Stimulated activated CD4-positive, alpha-beta T cell treated with anti-CD3 and anti-CD28 coated beads, Interleukin-1b, Interleukin-23, amount 100 ng/mL, for 1 hour (primary cell): ENCODE measurements around the gene CR1L.
"Not testable (repeated sequence)": the region's sequence is repeated elsewhere in the genome, so short reads cannot be mapped to it uniquely, and the experiment has no call there.

Experiments used
- DNase-seq, 2 donors: peaks; one replicate each; pipeline ENCODE4 v3.0.0-alpha.2; 2020; ENCODE audit warnings: low read depth in 2 of 2

CR1L gene

GRCh38 chr1:207644852-207645634, at the start of gene CR1L:
TSS of gene CR1L (plus strand) at chr1:207645133. CDS start at chr1:207645234, 101 bp downstream.
- peak; percentile 10 to 56 for DNase-seq

- DNase-seq, result no peak
Observed at GRCh38 chr1:207603777-207604176, 41.2 kb upstream of the CR1L start.

GRCh38 chr1:207605444-207606361, 39.2 kb upstream of the CR1L start:
- DNase-seq, result no peak

- DNase-seq, result no peak
Observed at GRCh38 chr1:207606362-207606755, 38.6 kb upstream of the CR1L start.

- DNase-seq, result no peak
Observed at GRCh38 chr1:207612762-207613161, 32.2 kb upstream of the CR1L start.

- no peak for DNase-seq
Observed at GRCh38 chr1:207619871-207620542, 24.9 kb upstream of the CR1L start.

- no peak for DNase-seq
Observed at GRCh38 chr1:207620543-207620893, 24.4 kb upstream of the CR1L start.

- not testable (repeated sequence) for DNase-seq
Observed at GRCh38 chr1:207625504-207626071, 19.3 kb upstream of the CR1L start.

- DNase-seq, result no peak
Observed at GRCh38 chr1:207626972-207627337, 18.0 kb upstream of the CR1L start.

GRCh38 chr1:207627496-207627895, 17.4 kb upstream of the CR1L start:
- no peak for DNase-seq

- DNase-seq, result no peak
Observed at GRCh38 chr1:207628776-207629175, 16.2 kb upstream of the CR1L start.

- DNase-seq, result no peak
Observed at GRCh38 chr1:207631137-207631536, 13.8 kb upstream of the CR1L start.

- no peak for DNase-seq
Observed at GRCh38 chr1:207633226-207633625, 11.7 kb upstream of the CR1L start.

GRCh38 chr1:207633699-207634289, 11.1 kb upstream of the CR1L start:
- not testable (repeated sequence) for DNase-seq

GRCh38 chr1:207634293-207634692, 10.6 kb upstream of the CR1L start:
- DNase-seq, result not testable (repeated sequence)

- DNase-seq, result not testable (repeated sequence)
Observed at GRCh38 chr1:207635569-207636186, 9.3 kb upstream of the CR1L start.

GRCh38 chr1:207638487-207639145, 6.3 kb upstream of the CR1L start:
- not testable (repeated sequence) for DNase-seq

- DNase-seq, result not testable (repeated sequence)
Observed at GRCh38 chr1:207639362-207639761, 5.6 kb upstream of the CR1L start.

GRCh38 chr1:207644166-207644851, 624 bp upstream of the CR1L start:
- no peak for DNase-seq

- DNase-seq, result no peak
Observed at GRCh38 chr1:207645635-207646081, 725 bp downstream of the CR1L start.
